ENCODE measurements around the gene GTF3C6.

The GTF3C6 gene, protein sequence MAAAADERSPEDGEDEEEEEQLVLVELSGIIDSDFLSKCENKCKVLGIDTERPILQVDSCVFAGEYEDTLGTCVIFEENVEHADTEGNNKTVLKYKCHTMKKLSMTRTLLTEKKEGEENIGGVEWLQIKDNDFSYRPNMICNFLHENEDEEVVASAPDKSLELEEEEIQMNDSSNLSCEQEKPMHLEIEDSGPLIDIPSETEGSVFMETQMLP

GRCh38 chr6:110958329-110959192, at the start of gene GTF3C6:
TSS of gene GTF3C6 (plus strand) at chr6:110958706. CDS start at chr6:110958770, 64 bp downstream.
- no peak for TF ChIP-seq ZNF274 (IDR thresholded peaks at IDR 0.05; ENCODE audit: low read depth, low read length)
- peak within 1 kb of the TSS; percentile 87 for H3K4me3 ChIP-seq (ENCODE audit: low read length)

GRCh38 chr6:110930781-110931180, 27.7 kb upstream of the GTF3C6 start:
- TF ChIP-seq ZNF274 (IDR thresholded peaks at IDR 0.05; ENCODE audit: low read depth, low read length), result no peak
- H3K4me3 ChIP-seq (ENCODE audit: low read length), result no peak overlapping the region

GRCh38 chr6:110933912-110934311, 24.6 kb upstream of the GTF3C6 start:
- no peak overlapping the region for H3K4me3 ChIP-seq (ENCODE audit: low read length)
- no peak for TF ChIP-seq ZNF274 (IDR thresholded peaks at IDR 0.05; ENCODE audit: low read depth, low read length)

GRCh38 chr6:110934381-110934898, 24.1 kb upstream of the GTF3C6 start:
- no peak for TF ChIP-seq ZNF274 (IDR thresholded peaks at IDR 0.05; ENCODE audit: low read depth, low read length)
- H3K4me3 ChIP-seq (ENCODE audit: low read length), result no peak overlapping the region

DNA sequence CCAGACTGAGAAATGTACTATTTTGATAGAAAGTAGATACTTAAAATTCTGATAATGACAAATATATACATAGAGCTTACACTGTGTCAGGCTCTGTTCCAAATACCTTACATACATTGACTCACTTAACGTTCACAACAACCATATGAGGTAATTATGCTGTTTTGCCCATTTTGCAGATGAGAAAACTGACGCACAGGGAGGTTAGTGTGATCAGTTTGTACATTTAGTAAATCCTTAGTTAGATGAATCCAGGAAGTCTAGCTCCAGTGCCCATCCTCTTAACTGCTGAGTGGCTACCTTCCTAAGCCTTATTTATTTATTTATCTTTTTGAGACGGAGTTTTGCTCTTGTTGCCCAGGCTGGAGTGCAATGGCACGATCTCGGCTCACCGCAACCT, 23.3 kb upstream of the GTF3C6 start:
- no peak overlapping the region for H3K4me3 ChIP-seq (ENCODE audit: low read length)
- no peak for TF ChIP-seq ZNF274 (IDR thresholded peaks at IDR 0.05; ENCODE audit: low read depth, low read length)

DNA sequence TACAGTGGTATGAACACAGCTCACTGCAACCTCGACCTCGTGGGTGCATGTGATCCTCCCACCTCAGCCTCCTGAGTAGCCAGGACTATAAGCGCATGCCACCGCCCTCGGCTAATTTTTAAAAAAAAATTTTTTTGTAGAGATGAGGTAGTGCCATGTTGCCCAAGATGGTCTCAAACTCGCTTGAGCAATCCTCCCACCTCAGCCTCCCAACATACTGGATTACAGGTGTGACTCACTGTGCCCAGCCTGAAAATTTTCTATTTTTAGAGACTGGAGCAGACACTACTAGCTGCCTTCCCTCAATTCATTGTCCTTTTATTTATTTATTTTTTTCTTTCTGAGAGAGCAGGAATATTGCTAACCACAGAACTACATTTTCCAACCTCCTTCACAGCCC, 20.3 kb upstream of the GTF3C6 start:
- no peak for TF ChIP-seq ZNF274 (IDR thresholded peaks at IDR 0.05; ENCODE audit: low read depth, low read length)
- H3K4me3 ChIP-seq (ENCODE audit: low read length), result no peak overlapping the region

GRCh38 chr6:110939429-110940200, 18.9 kb upstream of the GTF3C6 start:
- H3K4me3 ChIP-seq (ENCODE audit: low read length), result no peak overlapping the region
- no peak for TF ChIP-seq ZNF274 (IDR thresholded peaks at IDR 0.05; ENCODE audit: low read depth, low read length)

DNA sequence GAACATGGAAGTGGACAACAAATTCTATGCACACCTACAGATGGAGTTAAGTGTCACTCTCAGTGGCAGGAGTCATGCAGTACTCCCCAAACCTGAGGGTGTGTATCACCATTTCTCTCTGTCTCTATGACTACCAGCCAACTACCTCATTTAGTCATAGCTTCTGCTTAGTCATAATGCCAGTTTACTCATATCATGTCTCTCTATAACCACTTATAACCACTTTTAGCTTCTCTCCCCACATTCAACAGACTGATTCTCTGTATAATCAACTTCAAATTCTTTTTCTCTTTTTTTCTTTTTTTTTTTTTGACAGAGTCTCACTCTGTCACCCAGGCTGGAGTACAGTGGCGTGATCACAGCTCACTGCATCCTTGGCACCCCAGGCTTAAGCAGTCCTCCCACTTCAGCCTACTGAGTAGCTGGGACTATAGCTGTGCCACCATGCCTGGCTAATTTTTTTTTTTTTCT, 13.8 kb upstream of the GTF3C6 start:
- no peak overlapping the region for H3K4me3 ChIP-seq (ENCODE audit: low read length)
- no peak for TF ChIP-seq ZNF274 (IDR thresholded peaks at IDR 0.05; ENCODE audit: low read depth, low read length)

- no peak overlapping the region for H3K4me3 ChIP-seq (ENCODE audit: low read length)
- no peak for TF ChIP-seq ZNF274 (IDR thresholded peaks at IDR 0.05; ENCODE audit: low read depth, low read length)
Observed at GRCh38 chr6:110946498-110946897, 12.0 kb upstream of the GTF3C6 start.

DNA sequence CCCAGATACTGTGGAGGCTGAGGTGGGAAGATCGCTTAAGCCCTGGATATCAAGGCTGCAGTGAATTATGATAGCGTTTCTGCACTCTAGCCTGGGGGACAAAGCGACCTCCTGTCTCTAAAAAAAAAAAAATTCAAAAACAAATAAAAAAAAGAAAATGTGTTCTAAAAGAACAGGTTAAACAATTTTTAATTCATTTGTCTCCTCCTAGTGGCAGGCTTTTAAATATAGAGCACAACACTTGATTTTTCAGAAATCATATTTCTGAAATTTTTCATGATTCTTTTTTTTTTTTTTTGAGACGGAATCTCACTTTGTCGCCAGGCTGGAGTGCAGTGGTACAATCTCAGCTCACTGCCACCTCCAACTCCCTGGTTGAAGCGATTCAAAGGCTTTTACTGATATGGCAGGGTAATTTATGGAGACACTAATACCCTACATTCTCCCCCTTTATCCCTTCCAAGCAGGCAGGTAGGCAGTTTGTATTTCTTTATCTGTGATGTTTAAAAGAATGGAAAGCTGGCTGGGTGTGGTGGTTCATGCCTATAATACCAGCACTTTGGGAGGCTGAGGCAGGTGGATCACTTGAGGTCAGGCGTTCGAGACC, 8.7 kb upstream of the GTF3C6 start:
- no peak overlapping the region for H3K4me3 ChIP-seq (ENCODE audit: low read length)
- no peak for TF ChIP-seq ZNF274 (IDR thresholded peaks at IDR 0.05; ENCODE audit: low read depth, low read length)

GRCh38 chr6:110950440-110950839, 8.1 kb upstream of the GTF3C6 start:
- no peak for TF ChIP-seq ZNF274 (IDR thresholded peaks at IDR 0.05; ENCODE audit: low read depth, low read length)
- H3K4me3 ChIP-seq (ENCODE audit: low read length), result no peak overlapping the region

DNA sequence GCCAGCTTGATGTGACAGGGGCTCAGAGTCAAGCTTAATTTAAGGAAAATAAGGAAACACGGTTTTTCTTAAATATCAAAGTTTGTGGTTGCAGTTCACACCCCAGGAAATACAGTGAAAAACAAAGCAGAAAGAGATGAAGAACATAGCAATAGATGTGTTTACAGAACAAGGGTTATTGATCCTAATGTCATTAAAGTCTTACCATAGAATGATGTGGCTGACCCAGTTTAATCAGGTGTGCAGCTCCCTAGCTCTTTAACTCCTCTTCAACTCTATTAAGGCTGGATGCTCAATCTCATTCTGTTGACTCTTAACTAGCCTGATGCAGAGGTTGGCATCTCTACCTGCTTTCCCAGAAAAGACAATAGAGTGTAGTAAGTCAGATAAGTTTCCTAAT, 7.5 kb upstream of the GTF3C6 start:
- no peak for TF ChIP-seq ZNF274 (IDR thresholded peaks at IDR 0.05; ENCODE audit: low read depth, low read length)
- H3K4me3 ChIP-seq (ENCODE audit: low read length), result no peak overlapping the region

DNA sequence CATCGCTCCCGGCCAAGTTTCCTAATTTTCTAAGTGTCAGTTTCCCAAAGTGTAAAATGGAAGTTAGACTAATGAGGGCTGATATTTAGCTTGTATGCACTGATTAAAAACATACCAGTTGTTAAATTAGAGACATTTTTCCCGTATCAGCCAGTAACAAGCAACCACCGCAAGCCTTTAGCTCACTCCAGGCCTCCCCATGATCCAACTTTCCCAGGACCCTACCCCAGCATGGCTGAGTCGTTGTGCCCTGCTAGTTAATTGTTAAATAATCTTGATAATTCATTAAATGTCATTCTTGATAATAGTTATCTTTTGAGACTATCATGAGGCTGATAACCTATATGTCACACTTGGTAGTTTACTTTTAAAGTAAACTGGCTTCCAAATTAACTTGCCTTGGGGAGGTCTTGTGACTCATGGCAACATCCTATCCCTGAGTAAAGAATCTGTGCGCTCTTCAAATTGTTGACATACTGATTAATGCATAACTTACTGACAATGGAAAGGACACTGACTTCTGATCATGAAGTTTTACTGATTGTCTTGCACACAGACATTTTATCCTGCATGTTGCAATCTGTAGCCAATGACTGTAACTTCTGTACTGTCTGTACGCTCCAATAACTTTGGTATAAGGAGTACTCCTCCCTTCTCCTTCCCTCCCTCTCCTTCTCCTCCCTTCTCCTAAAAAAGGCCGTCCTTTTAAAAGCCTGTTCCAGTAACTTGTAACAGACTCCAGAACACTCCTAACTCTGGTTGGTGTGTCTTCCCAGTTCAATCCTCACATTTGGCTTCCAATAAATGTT, 6.3 kb upstream of the GTF3C6 start:
- H3K4me3 ChIP-seq (ENCODE audit: low read length), result no peak overlapping the region

More for the DNA sequence above, 6.3 kb upstream of the GTF3C6 start:
- no peak for TF ChIP-seq ZNF274 (IDR thresholded peaks at IDR 0.05; ENCODE audit: low read depth, low read length)
